Keratinocyte (primary cell): Measurements from ENCODE around the gene TMEM181.

Experiments used
- EZH2 ChIP-seq: IDR thresholded peaks from one replicate; pipeline ENCODE4 v1.6.1; 2012; ENCODE audit warnings: inconsistent platforms, mild to moderate bottlenecking, low read length, moderate library complexity
- TF ChIP-seq, protein P1 (sequence below), 3 experiments: IDR thresholded peaks in 1 of 3; conservative IDR thresholded peaks in 1 of 3; optimal IDR thresholded peaks in 1 of 3; 2 replicates in 2 of 3; 3 replicates in 1 of 3; pipeline versions ENCODE3 to v1.5.1; 2011; ENCODE audit warnings: low read length in 3 of 3, mild to moderate bottlenecking in 3 of 3, moderate library complexity in 2 of 3, control low read depth in 1 of 3, inconsistent platforms in 1 of 3; ENCODE audit not compliant: insufficient read depth in 2 of 3; ENCODE audit errors: extremely low read depth in 1 of 3

DNA sequence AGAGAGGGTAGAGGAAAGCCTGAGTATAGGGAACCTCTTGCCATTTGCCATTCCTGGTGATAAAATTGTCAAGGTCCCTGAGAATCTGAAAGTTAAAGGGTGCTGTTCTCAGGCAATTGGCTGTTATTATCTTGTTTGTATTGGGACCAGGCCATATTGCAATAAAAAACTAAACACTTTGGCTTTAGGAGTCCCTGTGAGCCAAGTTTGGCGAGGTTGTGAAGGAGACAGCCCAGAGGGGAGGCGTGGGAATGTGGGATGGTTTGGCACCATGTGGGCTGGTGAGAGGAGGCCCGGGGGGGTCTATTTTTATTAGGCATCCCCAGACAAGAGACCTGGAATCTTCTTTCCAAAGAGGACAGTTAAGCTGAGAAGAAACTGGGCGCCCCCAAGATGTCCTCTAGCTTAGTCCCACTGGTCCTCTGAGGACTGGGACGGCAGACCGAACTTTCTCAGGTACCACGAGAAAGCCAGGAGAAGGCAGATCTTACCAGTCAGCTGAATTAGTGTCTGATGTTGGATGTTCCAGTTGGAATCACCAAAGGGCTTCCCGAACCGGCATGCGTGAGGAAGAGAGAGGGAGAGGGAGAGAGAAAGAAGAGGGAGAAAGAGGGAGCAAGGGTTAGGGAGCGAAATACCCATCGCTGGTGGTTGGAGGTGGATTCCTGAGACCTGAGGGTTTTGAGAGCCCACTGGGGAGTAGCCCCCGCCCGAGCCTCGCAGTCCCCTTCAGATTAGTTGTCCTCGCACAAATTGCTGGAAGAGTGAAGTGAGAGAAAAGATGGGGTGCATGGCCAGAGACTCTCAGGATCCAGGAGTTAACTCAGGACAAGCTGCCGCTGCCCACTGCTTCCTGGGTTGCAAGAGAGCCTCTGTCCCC lies 60.3 kb downstream of the TMEM181 start:
- TF ChIP-seq, protein P1, sequence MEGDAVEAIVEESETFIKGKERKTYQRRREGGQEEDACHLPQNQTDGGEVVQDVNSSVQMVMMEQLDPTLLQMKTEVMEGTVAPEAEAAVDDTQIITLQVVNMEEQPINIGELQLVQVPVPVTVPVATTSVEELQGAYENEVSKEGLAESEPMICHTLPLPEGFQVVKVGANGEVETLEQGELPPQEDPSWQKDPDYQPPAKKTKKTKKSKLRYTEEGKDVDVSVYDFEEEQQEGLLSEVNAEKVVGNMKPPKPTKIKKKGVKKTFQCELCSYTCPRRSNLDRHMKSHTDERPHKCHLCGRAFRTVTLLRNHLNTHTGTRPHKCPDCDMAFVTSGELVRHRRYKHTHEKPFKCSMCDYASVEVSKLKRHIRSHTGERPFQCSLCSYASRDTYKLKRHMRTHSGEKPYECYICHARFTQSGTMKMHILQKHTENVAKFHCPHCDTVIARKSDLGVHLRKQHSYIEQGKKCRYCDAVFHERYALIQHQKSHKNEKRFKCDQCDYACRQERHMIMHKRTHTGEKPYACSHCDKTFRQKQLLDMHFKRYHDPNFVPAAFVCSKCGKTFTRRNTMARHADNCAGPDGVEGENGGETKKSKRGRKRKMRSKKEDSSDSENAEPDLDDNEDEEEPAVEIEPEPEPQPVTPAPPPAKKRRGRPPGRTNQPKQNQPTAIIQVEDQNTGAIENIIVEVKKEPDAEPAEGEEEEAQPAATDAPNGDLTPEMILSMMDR (optimal IDR thresholded peaks at IDR 0.05 in 1 of 3, IDR thresholded peaks at IDR 0.05 in 1 of 3, conservative IDR thresholded peaks at IDR 0.05 in 1 of 3; ENCODE audit: extremely low read depth in 1 of 3, insufficient read depth in 2 of 3, low read length in 3 of 3) = no peak
- no peak for TF ChIP-seq EZH2
